Mesenchymal stem cell (in vitro differentiated cells and primary cell): ENCODE measurements around the gene ZNRF2.

Source experiments
- DNase-seq: peaks from one replicate; pipeline ENCODE4 v3.0.0-alpha.2; 2013
- H2AFZ ChIP-seq: one replicate; pipeline ENCODE4 v1.6.1; 2013; ENCODE audit warnings: low read depth, mild to moderate bottlenecking, control low read depth, inconsistent platforms, low read length, moderate library complexity
- H2AK5ac ChIP-seq: 2 replicates; pipeline ENCODE4 v1.6.1; 2013; ENCODE audit warnings: low read length, moderate library complexity, mild to moderate bottlenecking, inconsistent platforms; ENCODE audit not compliant: severe bottlenecking
- H2BK120ac ChIP-seq: one replicate; pipeline ENCODE4 v1.6.1; 2013; ENCODE audit warnings: low read depth, mild to moderate bottlenecking, inconsistent platforms, low read length, moderate library complexity
- H2BK12ac ChIP-seq, 2 experiments: one replicate each; pipeline ENCODE4 v1.6.1; 2013; ENCODE audit warnings: inconsistent platforms in 2 of 2, low read length in 2 of 2, mild to moderate bottlenecking in 2 of 2, moderate library complexity in 2 of 2, control low read depth in 1 of 2
- H2BK15ac ChIP-seq: one replicate; pipeline ENCODE4 v1.6.1; 2013; ENCODE audit warnings: mild to moderate bottlenecking, low read depth, inconsistent platforms; ENCODE audit not compliant: poor library complexity, severe bottlenecking
- H2BK5ac ChIP-seq: 2 replicates; pipeline ENCODE4 v1.6.1; 2013; ENCODE audit warnings: low read depth, mild to moderate bottlenecking, low read length, control low read depth, inconsistent platforms; ENCODE audit not compliant: poor library complexity, severe bottlenecking
- H3K14ac ChIP-seq, 2 experiments: one replicate each; pipeline ENCODE4 v1.6.1; 2013; ENCODE audit warnings: inconsistent platforms in 2 of 2, low read length in 2 of 2, control low read depth in 1 of 2, mild to moderate bottlenecking in 1 of 2, moderate library complexity in 1 of 2
- H3K18ac ChIP-seq, 2 experiments: one replicate each; pipeline ENCODE4 v1.6.1; 2013; ENCODE audit warnings: inconsistent platforms in 2 of 2, low read length in 2 of 2, control low read depth in 1 of 2, low read depth in 1 of 2, mild to moderate bottlenecking in 1 of 2
- H3K23ac ChIP-seq, 2 experiments: one replicate each; pipeline ENCODE4 v1.6.1; 2013; ENCODE audit warnings: inconsistent platforms in 2 of 2, low read length in 2 of 2, mild to moderate bottlenecking in 2 of 2, moderate library complexity in 2 of 2, control low read depth in 1 of 2
- H3K27ac ChIP-seq: 2 replicates; pipeline ENCODE4 v1.5.1; 2013; ENCODE audit warnings: mild to moderate bottlenecking, moderate library complexity, low read length, control low read depth, inconsistent platforms; ENCODE audit not compliant: poor library complexity, severe bottlenecking
- H3K27me3 ChIP-seq, 2 experiments: 2 replicates each; pipeline versions ENCODE4 v1.6.1 to v1.7.0; 2013; ENCODE audit warnings: low read length in 2 of 2, mild to moderate bottlenecking in 2 of 2, moderate library complexity in 2 of 2, control low read depth in 1 of 2, inconsistent platforms in 1 of 2; ENCODE audit not compliant: control insufficient read depth in 1 of 2, insufficient read depth in 1 of 2
- H3K36me3 ChIP-seq, 2 experiments: 2 replicates each; pipeline versions ENCODE4 v1.6.1 to v1.7.0; 2013; ENCODE audit warnings: low read length in 2 of 2, control low read depth in 1 of 2, inconsistent platforms in 1 of 2, low read depth in 1 of 2, mild to moderate bottlenecking in 1 of 2; ENCODE audit not compliant: insufficient read depth in 2 of 2, control insufficient read depth in 1 of 2
- H3K4ac ChIP-seq, 2 experiments: one replicate each; pipeline ENCODE4 v1.6.1; 2013; ENCODE audit warnings: inconsistent platforms in 2 of 2, low read length in 2 of 2, mild to moderate bottlenecking in 2 of 2, moderate library complexity in 2 of 2, control low read depth in 1 of 2, low read depth in 1 of 2
- H3K4me1 ChIP-seq: 2 replicates; pipeline ENCODE4 v1.6.1; 2013; ENCODE audit warnings: low read depth, low read length, control low read depth; ENCODE audit not compliant: control insufficient read depth, insufficient read depth
- H3K4me2 ChIP-seq: 2 replicates; pipeline ENCODE4 v1.6.1; 2013; ENCODE audit warnings: low read length, mild to moderate bottlenecking, inconsistent platforms; ENCODE audit not compliant: poor library complexity, severe bottlenecking
- H3K4me3 ChIP-seq, 2 experiments: 2 replicates each; pipeline versions ENCODE4 v1.5.1 to v1.7.0; 2013; ENCODE audit warnings: low read length in 2 of 2, mild to moderate bottlenecking in 2 of 2, control low read depth in 1 of 2, low read depth in 1 of 2; ENCODE audit not compliant: insufficient read depth in 1 of 2
- H3K79me1 ChIP-seq: replicated peaks from 2 replicates; pipeline ENCODE4 v1.6.1; 2013; ENCODE audit warnings: mild to moderate bottlenecking, control low read depth, low read length, inconsistent platforms; ENCODE audit not compliant: poor library complexity, severe bottlenecking
- H3K9ac ChIP-seq: 2 replicates; pipeline ENCODE4 v1.7.0; 2013; ENCODE audit warnings: mild to moderate bottlenecking, low read length, moderate library complexity
- H3K9me3 ChIP-seq: 2 replicates; pipeline ENCODE4 v1.7.0; 2013; ENCODE audit warnings: mild to moderate bottlenecking, low read length; ENCODE audit not compliant: control insufficient read depth
- H4K8ac ChIP-seq: one replicate; pipeline ENCODE4 v1.6.1; 2013; ENCODE audit warnings: inconsistent platforms, mild to moderate bottlenecking, low read length, moderate library complexity
- H4K91ac ChIP-seq: one replicate; pipeline ENCODE4 v1.6.1; 2013; ENCODE audit warnings: mild to moderate bottlenecking, low read length, inconsistent platforms
- WGBS: methylation state at CpG from one replicate; pipeline ENCODE4 v1.1.7; 2013; ENCODE audit warnings: mixed read lengths; 5-methylcytosine and 5-hydroxymethylcytosine counted together

The ZNRF2 gene

DNA sequence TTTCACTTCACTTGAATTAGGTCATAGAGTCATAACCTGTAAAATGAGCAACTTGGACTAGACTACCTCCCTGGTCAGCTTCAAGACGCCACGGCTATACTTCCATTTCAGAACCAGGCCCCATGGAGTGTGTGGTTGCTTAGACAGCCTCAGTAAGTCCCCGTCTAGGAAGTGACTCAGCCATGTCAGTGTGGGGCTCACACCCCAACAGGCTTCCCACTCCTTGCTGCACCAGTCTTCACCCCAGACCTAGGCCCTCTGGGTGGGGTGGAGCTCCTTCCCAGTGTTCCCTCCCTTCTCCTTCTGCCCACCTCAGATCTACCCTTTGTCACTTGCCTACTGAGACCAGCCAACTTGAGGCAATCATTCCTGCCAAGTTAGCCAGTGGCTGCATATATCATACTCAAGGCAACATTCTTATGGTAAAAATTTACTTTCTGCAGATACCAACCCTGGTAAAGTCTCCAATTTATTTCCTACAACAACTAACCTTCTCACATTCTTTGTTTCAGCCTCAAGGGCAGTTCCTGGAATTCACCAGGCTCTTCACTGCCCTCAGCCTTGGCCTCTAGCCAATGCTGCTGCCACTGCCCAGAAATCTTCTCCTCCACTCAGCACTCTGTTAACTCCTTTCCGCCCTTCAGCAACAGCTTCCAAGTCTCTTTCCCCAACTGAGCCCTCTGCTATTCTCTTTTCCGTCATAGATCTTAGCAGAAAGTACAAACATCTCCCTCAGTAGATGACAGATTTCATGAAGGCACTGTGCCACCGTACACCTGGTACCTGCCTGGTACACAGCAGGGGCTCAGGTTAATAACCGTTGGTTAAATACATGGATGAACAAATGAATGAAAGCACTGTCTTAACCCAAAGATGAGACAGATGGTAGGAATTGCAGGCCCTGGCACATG, 31.3 kb upstream of the ZNRF2 start:
- Histone ChIP-seq H2BK5ac (no peak overlapping the region), H2BK120ac (no peak overlapping the region), H3K9ac (no peak overlapping the region), H4K8ac (no peak overlapping the region), H3K23ac (no peak overlapping the region), H3K4me2 (peak overlapping the region; percentile 23), H3K27ac (peak overlapping the region; percentile 60), H3K27me3 (peaks cover 0 to 8% of the 10 kb centered on the region in 2 experiments), H3K14ac (peak overlapping the region in 1 of 2 experiments; percentile 76), H3K4me3 (no peak overlapping the region), H2AK5ac (no peak overlapping the region), H3K9me3 (no peaks in the 10 kb centered on the region), H3K4me1 (peaks cover 15% of the 10 kb centered on the region), H2BK15ac (no peak overlapping the region), H4K91ac (no peak overlapping the region), H3K4ac (no peak overlapping the region), H2AFZ (no peak overlapping the region), H3K36me3 (no peaks in the 10 kb centered on the region), H3K79me1 (no peaks in the 10 kb centered on the region), H2BK12ac (no peak overlapping the region), H3K18ac (no peak overlapping the region)
- no peak for DNase-seq
- 83% methylated on average over 7 of the region's 7 CpGs for WGBS

DNA sequence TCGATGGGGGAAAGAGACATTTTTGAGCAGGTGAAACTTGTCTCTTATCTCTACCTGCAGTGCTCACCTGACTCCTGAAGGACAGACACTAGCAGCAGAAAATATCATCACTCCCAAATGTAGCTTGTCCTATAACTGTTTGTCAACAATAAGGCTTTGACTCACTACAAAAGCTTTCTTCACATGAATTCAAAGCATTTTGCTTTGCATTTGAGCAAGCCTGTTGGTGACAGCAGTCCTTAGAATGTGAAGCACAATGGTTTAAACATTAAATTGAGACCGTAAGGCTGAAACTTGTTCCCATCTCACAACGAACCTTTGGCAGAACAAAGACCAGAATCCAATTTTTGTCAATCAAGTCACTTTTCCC, 30.6 kb upstream of the ZNRF2 start:
- Histone ChIP-seq H3K27me3 (peaks cover 0 to 6% of the 10 kb centered on the region in 2 experiments), H2BK15ac (no peak overlapping the region), H4K8ac (no peak overlapping the region), H3K9ac (no peak overlapping the region), H3K4ac (no peak overlapping the region), H3K23ac (no peak overlapping the region), H3K4me2 (no peak overlapping the region), H4K91ac (no peak overlapping the region), H2AK5ac (no peak overlapping the region), H3K14ac (no peak overlapping the region), H3K36me3 (no peaks in the 10 kb centered on the region), H3K18ac (no peak overlapping the region), H2BK120ac (no peak overlapping the region), H3K9me3 (no peaks in the 10 kb centered on the region), H2AFZ (no peak overlapping the region), H2BK5ac (no peak overlapping the region), H3K79me1 (no peaks in the 10 kb centered on the region), H2BK12ac (no peak overlapping the region), H3K4me1 (peaks cover 15% of the 10 kb centered on the region), H3K4me3 (no peak overlapping the region), H3K27ac (no peak overlapping the region)
- no peak for DNase-seq
- 69% methylated on average over 3 of the region's 3 CpGs for WGBS

GRCh38 chr7:30254248-30254647, 30.1 kb upstream of the ZNRF2 start:
- no peak for DNase-seq
- Histone ChIP-seq H3K36me3 (no peaks in the 10 kb centered on the region), H2BK5ac (no peak overlapping the region), H3K9me3 (no peaks in the 10 kb centered on the region), H2BK15ac (no peak overlapping the region), H2AFZ (no peak overlapping the region), H3K4me1 (peaks cover 15% of the 10 kb centered on the region), H3K23ac (no peak overlapping the region), H3K27ac (no peak overlapping the region), H4K91ac (no peak overlapping the region), H4K8ac (no peak overlapping the region), H3K4ac (no peak overlapping the region), H3K14ac (no peak overlapping the region), H2AK5ac (no peak overlapping the region), H3K4me3 (no peak overlapping the region), H3K4me2 (no peak overlapping the region), H2BK120ac (no peak overlapping the region), H3K79me1 (no peaks in the 10 kb centered on the region), H3K27me3 (peaks cover 0 to 4% of the 10 kb centered on the region in 2 experiments), H2BK12ac (no peak overlapping the region), H3K18ac (no peak overlapping the region), H3K9ac (no peak overlapping the region)
- 85% methylated on average over 3 of the region's 5 CpGs for WGBS

DNA sequence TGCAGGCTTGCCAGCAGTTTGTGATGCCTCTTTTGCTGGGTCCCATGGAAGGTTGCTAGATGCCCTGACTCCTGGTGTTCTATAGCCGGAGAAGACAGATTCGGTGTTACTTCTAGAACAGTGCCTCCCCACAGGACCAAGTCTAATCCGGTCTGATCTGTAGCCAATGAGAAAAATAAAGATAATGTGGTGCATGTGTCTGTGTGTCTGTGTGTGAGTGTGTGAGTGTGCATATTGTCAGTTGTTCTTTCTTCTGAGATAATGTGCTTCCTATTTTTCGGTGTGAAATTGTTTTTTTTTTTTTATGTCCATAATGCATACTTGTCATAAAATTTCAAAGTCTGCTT, 29.7 kb upstream of the ZNRF2 start:
- Histone ChIP-seq H2AK5ac (no peak overlapping the region), H3K18ac (no peak overlapping the region), H3K27ac (no peak overlapping the region), H3K14ac (no peak overlapping the region), H3K36me3 (no peaks in the 10 kb centered on the region), H3K4me3 (no peak overlapping the region), H4K8ac (no peak overlapping the region), H4K91ac (no peak overlapping the region), H3K4ac (no peak overlapping the region), H2AFZ (no peak overlapping the region), H3K23ac (no peak overlapping the region), H3K27me3 (no peaks in the 10 kb centered on the region), H3K79me1 (no peaks in the 10 kb centered on the region), H2BK15ac (no peak overlapping the region), H2BK120ac (no peak overlapping the region), H2BK12ac (no peak overlapping the region), H3K4me1 (peaks cover 15% of the 10 kb centered on the region), H3K4me2 (no peak overlapping the region), H3K9me3 (no peaks in the 10 kb centered on the region), H2BK5ac (no peak overlapping the region), H3K9ac (no peak overlapping the region)
- WGBS: 93% methylated on average over 3 of the region's 4 CpGs
- no peak for DNase-seq
